ENCODE measurements around the gene XAF1.
"Not testable (repeated sequence)": the region's sequence is repeated elsewhere in the genome, so short reads cannot be mapped to it uniquely, and the experiment has no call there.

The XAF1 gene

DNA sequence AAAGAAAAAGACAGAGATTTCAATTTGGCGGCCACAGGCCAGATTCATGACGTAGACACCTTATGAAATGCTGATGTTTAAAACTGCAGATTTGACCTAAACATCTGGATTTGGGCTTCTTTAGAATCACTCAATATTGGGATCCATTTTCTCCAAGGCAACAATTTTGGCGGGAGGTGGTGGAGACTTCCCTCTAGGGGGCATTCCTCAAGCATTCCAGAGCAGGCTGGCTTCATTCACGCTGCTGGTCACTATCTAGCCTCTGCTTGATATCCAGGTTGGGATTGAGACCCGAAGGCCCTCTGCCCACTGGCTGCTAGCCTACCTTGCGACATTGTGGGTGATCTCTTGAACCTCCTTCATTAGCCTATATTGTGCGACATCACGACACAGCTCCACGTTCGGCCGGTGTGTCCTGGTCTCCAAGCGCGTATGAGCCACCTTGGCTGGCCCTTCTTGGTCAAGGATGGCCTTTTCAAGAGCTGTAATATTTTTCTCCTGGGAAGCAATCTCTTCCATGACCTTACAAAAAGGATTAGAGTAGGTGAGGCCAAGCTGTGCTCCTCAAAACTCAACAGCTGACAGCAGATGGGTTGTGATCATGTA lies 44.7 kb downstream of the XAF1 start:
- H3K4me1 ChIP-seq (ENCODE audit: insufficient read depth, low read length): peaks cover 5% of the 10 kb centered on the region; the same call in 1 of the 2 replicates
- H3K9me3 ChIP-seq (ENCODE audit: control insufficient read depth, insufficient read depth, low read length): no peaks in the 10 kb centered on the region
- no peaks in the 10 kb centered on the region for H3K36me3 ChIP-seq (ENCODE audit: insufficient read depth, low read length)
- no peak overlapping the region for H3K9ac ChIP-seq (ENCODE audit: low read depth, low read length)

GRCh38 chr17:6811510-6811909 lies 55.7 kb downstream of the XAF1 start:
- Histone ChIP-seq H3K36me3 (ENCODE audit: insufficient read depth, low read length) (no peaks in the 10 kb centered on the region), H3K4me1 (ENCODE audit: insufficient read depth, low read length) (no peaks in the 10 kb centered on the region), H3K9ac (ENCODE audit: low read depth, low read length) (no peak overlapping the region), H3K9me3 (ENCODE audit: control insufficient read depth, insufficient read depth, low read length) (no peaks in the 10 kb centered on the region; the same call in 1 of the 2 replicates)

GRCh38 chr17:6812295-6812694 lies 56.4 kb downstream of the XAF1 start:
- Histone ChIP-seq H3K4me1 (ENCODE audit: insufficient read depth, low read length) (no peaks in the 10 kb centered on the region), H3K9ac (ENCODE audit: low read depth, low read length) (no peak overlapping the region), H3K9me3 (ENCODE audit: control insufficient read depth, insufficient read depth, low read length) (no peaks in the 10 kb centered on the region; the same call in 1 of the 2 replicates), H3K36me3 (ENCODE audit: insufficient read depth, low read length) (no peaks in the 10 kb centered on the region)

GRCh38 chr17:6815775-6816174 lies 59.9 kb downstream of the XAF1 start:
- no peaks in the 10 kb centered on the region for H3K36me3 ChIP-seq (ENCODE audit: insufficient read depth, low read length)
- H3K4me1 ChIP-seq (ENCODE audit: insufficient read depth, low read length): no peaks in the 10 kb centered on the region
- no peaks in the 10 kb centered on the region; the same call in 1 of the 2 replicates for H3K9me3 ChIP-seq (ENCODE audit: control insufficient read depth, insufficient read depth, low read length)
- H3K9ac ChIP-seq (ENCODE audit: low read depth, low read length): no peak overlapping the region

DNA sequence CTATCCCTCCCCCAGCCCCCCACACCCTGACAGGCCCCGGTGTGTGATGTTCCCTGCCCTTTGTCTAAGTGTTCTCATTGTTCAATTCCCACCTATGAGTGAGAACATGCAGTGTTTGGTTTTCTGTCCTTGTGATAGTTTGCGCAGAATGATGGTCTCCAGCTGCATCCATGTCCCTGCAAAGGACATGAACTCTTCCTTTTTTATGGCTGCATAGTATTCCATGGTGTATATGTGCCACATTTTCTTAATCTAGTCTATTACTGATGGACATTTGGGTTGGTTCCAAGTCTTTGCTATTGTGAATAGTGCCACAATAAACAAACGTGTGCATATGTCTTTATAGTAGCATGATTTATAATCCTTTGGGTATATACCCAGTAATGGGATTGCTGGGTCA lies 60.5 kb downstream of the XAF1 start:
- H3K4me1 ChIP-seq (ENCODE audit: insufficient read depth, low read length); H3K9me3 ChIP-seq (ENCODE audit: control insufficient read depth, insufficient read depth, low read length); H3K9ac ChIP-seq (ENCODE audit: low read depth, low read length); H3K36me3 ChIP-seq (ENCODE audit: insufficient read depth, low read length): not testable (repeated sequence)

DNA sequence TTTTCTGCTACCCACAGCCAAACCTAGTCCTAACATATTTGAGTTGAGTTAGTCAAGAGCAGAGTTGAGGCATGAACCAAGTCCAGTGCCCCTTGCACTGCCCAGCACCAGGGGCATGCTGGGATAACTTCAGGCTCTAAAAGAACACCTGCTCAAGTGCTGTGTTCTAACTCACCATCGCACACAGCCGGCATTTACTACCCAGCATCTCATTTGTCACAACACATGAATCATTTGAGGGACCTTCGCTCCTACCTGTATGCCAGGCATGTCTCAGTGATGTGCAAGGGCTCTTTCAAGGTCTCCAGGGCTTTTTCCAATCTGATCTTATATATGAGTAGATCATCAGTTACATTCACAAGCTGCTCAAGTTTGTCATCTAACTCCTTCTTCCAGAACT lies 63.1 kb downstream of the XAF1 start:
- Histone ChIP-seq H3K36me3 (ENCODE audit: insufficient read depth, low read length) (no peaks in the 10 kb centered on the region), H3K9ac (ENCODE audit: low read depth, low read length) (no peak overlapping the region), H3K4me1 (ENCODE audit: insufficient read depth, low read length) (no peaks in the 10 kb centered on the region), H3K9me3 (ENCODE audit: control insufficient read depth, insufficient read depth, low read length) (no peaks in the 10 kb centered on the region)

GRCh38 chr17:6823011-6823442 lies 67.2 kb downstream of the XAF1 start:
- Histone ChIP-seq H3K4me1 (ENCODE audit: insufficient read depth, low read length) (no peaks in the 10 kb centered on the region), H3K9ac (ENCODE audit: low read depth, low read length) (no peak overlapping the region), H3K9me3 (ENCODE audit: control insufficient read depth, insufficient read depth, low read length) (no peaks in the 10 kb centered on the region), H3K36me3 (ENCODE audit: insufficient read depth, low read length) (no peaks in the 10 kb centered on the region)

Measured in ES-I3 (cell line).